GM19463 (cell line): ENCODE results near the gene PARD3B.
"Not testable (repeated sequence)": the region's sequence is repeated elsewhere in the genome, so short reads cannot be mapped to it uniquely, and the experiment has no call there.

ENCODE experiments used
- ATAC-seq: cut with Tn5 transposase; IDR thresholded peaks from one replicate; pipeline ENCODE4 v1.9.1; 2021; ENCODE audit warnings: mild to moderate bottlenecking, moderate library complexity; ENCODE audit not compliant: unreplicated experiment

PARD3B gene

DNA sequence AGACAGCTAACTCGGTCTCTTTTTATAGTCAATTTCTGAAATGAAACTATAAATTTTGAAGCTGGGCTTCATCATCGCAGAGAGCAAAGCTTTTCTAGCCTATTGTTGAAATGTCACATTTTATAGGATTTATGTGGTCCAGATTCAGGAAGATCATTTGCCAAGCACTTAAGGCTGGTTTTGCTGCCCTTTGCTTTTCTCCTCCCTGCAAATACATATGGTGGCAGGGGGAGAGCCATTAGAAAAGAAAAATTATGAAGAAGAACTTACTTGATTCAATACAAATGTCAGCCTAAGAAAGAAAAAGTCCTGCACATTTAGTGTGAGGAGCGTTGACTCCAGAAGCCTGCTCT is 930.1 kb downstream of the PARD3B start:
- no peak for ATAC-seq

- no peak for ATAC-seq
Measured at GRCh38 chr2:205477016-205477705, 931.9 kb downstream of the PARD3B start.

GRCh38 chr2:205481861-205482260 is 936.6 kb downstream of the PARD3B start:
- ATAC-seq = no peak

DNA sequence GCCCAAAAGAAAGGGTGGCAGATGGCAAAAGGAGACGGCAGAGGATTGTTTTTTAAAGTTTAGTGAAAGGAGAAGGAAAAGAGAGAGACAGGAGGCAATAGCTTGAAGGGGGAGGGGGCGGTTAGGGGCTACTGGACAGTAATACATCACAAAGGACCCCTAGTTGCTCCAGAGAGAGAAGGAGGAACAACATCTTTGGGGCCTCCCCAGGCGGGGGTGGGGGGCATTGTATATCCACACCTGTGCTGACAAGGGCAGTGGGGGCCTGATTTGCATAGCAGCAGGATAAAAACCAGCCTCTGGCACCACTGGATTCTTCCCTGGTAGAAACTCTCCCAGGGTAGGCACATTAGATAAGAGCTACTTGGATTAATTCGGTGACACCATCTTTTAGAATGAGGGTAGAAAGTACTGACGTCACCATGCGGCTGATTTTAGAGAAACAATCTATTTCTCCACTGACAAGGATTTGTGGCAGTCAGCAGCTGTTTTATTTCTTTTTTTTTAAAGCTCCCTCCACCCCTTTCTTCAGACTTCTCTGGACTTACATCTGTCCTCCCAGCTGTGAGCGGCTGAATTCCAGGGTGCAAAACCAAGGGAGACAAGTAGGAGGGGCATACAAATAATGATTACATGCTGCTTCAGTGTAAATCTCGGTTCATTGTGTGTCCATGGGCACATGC is 937.3 kb downstream of the PARD3B start:
- ATAC-seq = no peak

GRCh38 chr2:205483095-205483494 is 937.8 kb downstream of the PARD3B start:
- ATAC-seq = no peak

DNA sequence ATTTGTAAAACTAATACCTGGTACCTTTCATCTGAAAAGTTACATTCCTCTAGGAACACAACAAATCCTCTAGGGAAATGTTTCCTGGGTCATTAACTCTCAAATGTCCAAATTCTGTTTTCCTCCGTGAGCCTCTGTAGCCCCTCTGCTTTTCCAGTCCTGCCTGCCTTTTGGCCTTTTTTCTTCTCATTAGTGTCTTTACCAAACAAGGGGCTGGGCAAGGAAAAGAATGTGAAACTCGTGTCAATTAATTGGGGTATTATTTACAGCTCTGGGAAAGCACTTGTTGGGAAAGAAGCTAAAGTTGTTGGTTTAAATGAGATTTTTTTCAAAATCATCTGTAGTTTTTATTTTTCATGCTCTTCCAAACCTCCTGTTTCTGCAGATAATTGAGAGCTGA is 938.9 kb downstream of the PARD3B start:
- no peak for ATAC-seq

DNA sequence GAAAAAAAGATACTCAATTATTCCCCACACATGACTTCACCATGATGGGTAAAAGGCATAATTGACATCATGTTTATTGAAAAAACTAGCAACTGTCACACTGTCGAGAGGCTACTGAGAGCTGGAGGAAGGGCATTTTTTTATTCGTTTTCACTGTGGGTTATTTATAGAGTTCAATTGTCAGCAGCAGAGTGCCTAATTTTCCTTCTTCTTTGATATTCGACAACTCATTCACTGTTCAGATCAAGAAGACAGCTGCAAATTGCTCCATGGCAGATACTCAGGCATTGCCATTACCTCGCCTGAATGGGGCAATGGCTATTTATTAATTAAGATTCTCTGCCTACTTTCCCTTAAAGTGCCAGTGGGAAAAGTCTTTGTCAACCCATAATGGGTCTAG is 939.5 kb downstream of the PARD3B start:
- no peak for ATAC-seq

DNA sequence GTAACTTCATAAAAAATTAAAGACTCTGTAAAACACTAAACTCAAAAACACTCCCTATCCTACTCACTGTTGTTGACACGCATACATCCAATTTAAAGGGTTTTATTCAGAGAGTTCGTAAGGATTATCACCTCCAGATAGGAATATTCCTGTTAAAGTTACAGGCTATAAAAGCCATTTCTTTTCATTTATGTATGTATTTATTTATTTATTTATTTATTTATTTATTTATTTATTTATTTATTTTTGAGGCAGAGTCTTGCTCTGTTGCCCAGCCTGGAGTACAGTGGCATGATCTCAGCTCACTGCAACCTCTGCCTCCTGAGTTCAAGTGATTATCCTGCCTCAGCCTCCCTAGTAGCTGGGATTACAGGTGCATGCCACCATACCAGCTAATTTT is 948.3 kb downstream of the PARD3B start:
- ATAC-seq = not testable (repeated sequence)

- ATAC-seq = no peak
Measured at GRCh38 chr2:205494537-205495235, 949.4 kb downstream of the PARD3B start.

DNA sequence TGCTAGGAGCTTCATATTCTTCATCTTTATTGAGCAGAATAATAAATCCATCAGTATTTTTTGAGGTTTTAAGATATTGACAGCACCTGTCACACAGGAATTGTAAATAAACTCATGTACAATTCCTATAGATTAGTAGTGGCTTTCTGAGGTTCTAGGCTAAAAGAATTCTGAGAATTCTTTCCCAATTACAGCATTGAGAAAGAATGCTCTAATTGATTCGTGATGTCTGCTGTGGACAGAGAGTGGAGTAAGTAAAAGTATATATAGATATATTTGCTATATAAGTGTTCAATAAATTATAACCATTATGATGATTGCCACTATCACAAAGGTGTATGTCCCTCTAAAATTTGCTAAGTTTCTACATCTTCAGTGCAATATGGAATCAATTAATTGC is 950.5 kb downstream of the PARD3B start:
- no peak for ATAC-seq

DNA sequence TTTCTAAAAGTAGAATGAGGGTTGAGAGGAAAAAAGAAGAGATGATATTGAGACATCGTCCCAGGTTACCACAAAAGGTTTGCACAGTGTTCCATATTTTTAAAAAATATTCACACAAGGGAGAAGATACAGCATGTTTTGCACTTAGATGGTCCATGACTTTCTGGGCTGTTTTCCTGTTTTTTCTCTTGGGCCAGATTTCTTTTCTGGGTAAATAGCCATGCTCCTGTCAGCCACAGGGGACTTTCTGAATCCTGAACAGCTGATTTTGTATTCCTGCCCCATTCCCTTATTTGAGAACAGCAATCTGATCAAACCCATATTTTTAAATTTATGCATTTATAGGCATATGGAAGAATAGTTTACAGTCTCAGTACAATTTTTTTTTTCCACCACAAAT is 951.1 kb downstream of the PARD3B start:
- no peak for ATAC-seq

GRCh38 chr2:205496772-205497171 is 951.5 kb downstream of the PARD3B start:
- no peak for ATAC-seq

GRCh38 chr2:205499006-205499405 is 953.7 kb downstream of the PARD3B start:
- no peak for ATAC-seq

- no peak for ATAC-seq
Measured at GRCh38 chr2:205500065-205500464, 954.8 kb downstream of the PARD3B start.

GRCh38 chr2:205500951-205501350 is 955.7 kb downstream of the PARD3B start:
- ATAC-seq = no peak

DNA sequence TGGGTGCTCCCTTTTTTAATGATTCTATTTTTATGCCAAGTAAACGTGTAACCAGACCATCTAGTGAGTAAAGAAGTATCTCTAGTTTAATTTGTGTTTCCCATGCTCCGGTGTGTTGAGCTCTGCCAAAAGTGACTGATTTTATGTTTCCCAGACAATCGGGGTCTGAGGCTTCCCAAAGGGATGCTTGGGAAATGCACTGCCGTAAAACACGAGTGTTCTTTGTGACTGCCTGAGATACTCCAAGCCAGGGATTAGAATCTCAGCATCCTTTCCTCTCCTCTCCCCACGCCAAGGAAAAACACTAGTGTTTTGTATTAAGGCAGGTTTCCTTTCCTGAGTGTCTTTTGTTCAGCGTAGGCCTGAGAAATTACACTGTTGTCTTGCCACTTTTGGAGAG is 956.6 kb downstream of the PARD3B start:
- ATAC-seq = no peak

- no peak for ATAC-seq
Measured at GRCh38 chr2:205505371-205505770, 960.1 kb downstream of the PARD3B start.

- no peak for ATAC-seq
Measured at GRCh38 chr2:205509655-205510054, 964.4 kb downstream of the PARD3B start.

GRCh38 chr2:205510345-205510744 is 965.1 kb downstream of the PARD3B start:
- no peak for ATAC-seq

- ATAC-seq = no peak
Measured at GRCh38 chr2:205511221-205511620, 965.9 kb downstream of the PARD3B start.

GRCh38 chr2:205511641-205512040 is 966.4 kb downstream of the PARD3B start:
- no peak for ATAC-seq

DNA sequence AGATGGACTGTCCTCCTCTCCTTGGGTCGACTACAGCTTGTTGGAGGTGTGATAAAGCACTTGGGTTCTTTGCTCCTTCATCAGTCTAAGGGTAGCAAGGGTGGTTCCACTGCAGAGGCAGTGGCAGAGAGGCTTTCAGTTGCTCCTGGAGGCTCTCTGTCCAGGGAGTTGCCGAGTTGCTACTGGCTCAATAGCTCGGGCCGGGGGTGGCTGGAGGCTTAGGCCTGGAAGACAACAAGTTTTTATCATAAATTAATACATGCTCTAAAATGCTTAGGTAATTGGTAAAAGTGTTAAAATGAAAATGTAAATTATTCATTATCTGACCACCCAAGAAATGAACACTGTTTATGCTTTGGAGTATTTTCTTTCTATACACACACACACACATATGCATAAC is 975.0 kb downstream of the PARD3B start:
- ATAC-seq = no peak
